T47D (cell line): ENCODE results near the gene HOXD1.

ENCODE experiments used
- DNase-seq, 2 experiments: peaks; one replicate each; pipeline versions ENCODE4 v3.0.0 to v3.0.0-alpha.2; 2011 to 2012; ENCODE audit warnings: low read depth in 1 of 2, low spot score in 1 of 2
- JUND ChIP-seq: IDR thresholded peaks from 2 replicates; pipeline ENCODE4 v1.6.1; 2012; ENCODE audit warnings: low read depth
- in situ Hi-C: cut with HindIII; loops from 2 replicates; pipeline ENCODE4 v1.10.0; 2016; ENCODE audit warnings: low sequenced_read_pairs, low pct_unique_long_range_greater_than_20kb

The HOXD1 gene

GRCh38 chr2:176174382-176174823 lies 14.1 kb upstream of the HOXD1 start:
- in situ Hi-C loops, result no loop called here
- DNase-seq, result no peak
- TF ChIP-seq JUND, result no peak

GRCh38 chr2:176174824-176175708 lies 13.4 kb upstream of the HOXD1 start:
- TF ChIP-seq JUND, result no peak
- in situ Hi-C loops, result no loop called here
- no peak for DNase-seq

GRCh38 chr2:176175709-176176607 lies 12.5 kb upstream of the HOXD1 start:
- in situ Hi-C loops, result no loop called here
- TF ChIP-seq JUND, result no peak
- DNase-seq, result no peak

GRCh38 chr2:176177580-176178037 lies 10.9 kb upstream of the HOXD1 start:
- in situ Hi-C loops, result no loop called here
- DNase-seq, result no peak
- TF ChIP-seq JUND, result no peak

- in situ Hi-C loops, result no loop called here
- DNase-seq, result no peak
- no peak for TF ChIP-seq JUND
Measured at GRCh38 chr2:176178038-176178756, 10.3 kb upstream of the HOXD1 start.

- TF ChIP-seq JUND, result no peak
- no peak for DNase-seq
- in situ Hi-C loops, result no loop called here
Measured at GRCh38 chr2:176178757-176179295, 9.6 kb upstream of the HOXD1 start.

GRCh38 chr2:176181551-176181950 lies 6.9 kb upstream of the HOXD1 start:
- in situ Hi-C loops, result no loop called here
- DNase-seq, result no peak
- TF ChIP-seq JUND, result no peak

GRCh38 chr2:176182671-176183070 lies 5.8 kb upstream of the HOXD1 start:
- DNase-seq, result no peak
- TF ChIP-seq JUND, result no peak
- in situ Hi-C loops, result no loop called here

- no peak for DNase-seq
- in situ Hi-C loops, result no loop called here
- no peak for TF ChIP-seq JUND
Measured at GRCh38 chr2:176184749-176185148, 3.7 kb upstream of the HOXD1 start.

GRCh38 chr2:176186024-176186423 lies 2.4 kb upstream of the HOXD1 start:
- in situ Hi-C loops, result no loop called here
- no peak for DNase-seq

GRCh38 chr2:176187200-176187898 lies 1.1 kb upstream of the HOXD1 start:
- peak in 1 of 2 experiments; percentile 1 for DNase-seq
- in situ Hi-C loops, result no loop called here
- no peak for TF ChIP-seq JUND

More at GRCh38 chr2:176186024-176186423, 2.4 kb upstream of the HOXD1 start:
- TF ChIP-seq JUND, result no peak
